H9 (cell line): ENCODE measurements around the gene TEX2. TPM values are rescaled to one million over a fixed set of nuclear protein-coding genes. Genes with fewer than 3 reads are reported as not detected.

Source experiments
- DNase-seq: peaks from one replicate; pipeline ENCODE4 v3.0.0-alpha.2; 2017
- H2AFZ ChIP-seq: one replicate; pipeline ENCODE4 v1.6.1; 2013; ENCODE audit warnings: mild to moderate bottlenecking, low read length, control low read depth, moderate library complexity
- H2AK5ac ChIP-seq: 2 replicates; pipeline ENCODE4 v1.6.1; 2013; ENCODE audit warnings: low read length, control low read depth, mixed read lengths; ENCODE audit not compliant: insufficient read length
- H2BK120ac ChIP-seq: one replicate; pipeline ENCODE4 v1.6.1; 2013; ENCODE audit warnings: low read depth, mild to moderate bottlenecking, low read length, control low read depth, inconsistent platforms; ENCODE audit not compliant: poor library complexity, severe bottlenecking
- H2BK12ac ChIP-seq: 2 replicates; pipeline ENCODE4 v1.6.1; 2013; ENCODE audit warnings: low read length, control low read depth, mixed read lengths, low read depth; ENCODE audit not compliant: insufficient read length
- H2BK15ac ChIP-seq: 2 replicates; pipeline ENCODE4 v1.6.1; 2013; ENCODE audit warnings: low read depth, low read length, control low read depth
- H2BK20ac ChIP-seq: one replicate; pipeline ENCODE4 v1.6.1; 2013; ENCODE audit warnings: low read depth, mild to moderate bottlenecking, low read length, control low read depth, inconsistent platforms; ENCODE audit not compliant: poor library complexity, severe bottlenecking
- H2BK5ac ChIP-seq: 2 replicates; pipeline ENCODE4 v1.6.1; 2013; ENCODE audit warnings: low read length, control low read depth, mixed read lengths; ENCODE audit not compliant: insufficient read length
- H3K14ac ChIP-seq: 2 replicates; pipeline ENCODE4 v1.6.1; 2013; ENCODE audit warnings: low read length, control low read depth; ENCODE audit not compliant: insufficient read depth
- H3K18ac ChIP-seq: 2 replicates; pipeline ENCODE4 v1.6.1; 2013; ENCODE audit warnings: low read depth, mild to moderate bottlenecking, mixed read lengths, low read length, control low read depth; ENCODE audit not compliant: insufficient read length
- H3K23ac ChIP-seq: 2 replicates; pipeline ENCODE4 v1.6.1; 2013; ENCODE audit warnings: low read length, control low read depth, mixed read lengths, low read depth; ENCODE audit not compliant: insufficient read length
- H3K23me2 ChIP-seq: 2 replicates; pipeline ENCODE4 v1.6.1; 2013; ENCODE audit warnings: low read depth, mild to moderate bottlenecking, mixed read lengths, low read length, control low read depth; ENCODE audit not compliant: insufficient read length, poor library complexity, severe bottlenecking
- H3K27ac ChIP-seq: 2 replicates; pipeline ENCODE4 v1.5.1; 2013; ENCODE audit warnings: low read length, control low read depth, mixed read lengths, low read depth; ENCODE audit not compliant: insufficient read length
- H3K27me3 ChIP-seq: 2 replicates; pipeline ENCODE4 v1.6.1; 2013; ENCODE audit warnings: low read length, control low read depth, inconsistent platforms; ENCODE audit not compliant: insufficient read depth
- H3K4ac ChIP-seq: 2 replicates; pipeline ENCODE4 v1.6.1; 2013; ENCODE audit warnings: low read depth, mild to moderate bottlenecking, control low read depth, inconsistent platforms, low read length, moderate library complexity
- H3K4me1 ChIP-seq: 2 replicates; pipeline ENCODE4 v1.6.1; 2013; ENCODE audit warnings: low read length, control low read depth, inconsistent platforms; ENCODE audit not compliant: insufficient read depth
- H3K4me2 ChIP-seq: 2 replicates; pipeline ENCODE4 v1.6.1; 2013; ENCODE audit warnings: low read length, control low read depth, mixed read lengths; ENCODE audit not compliant: insufficient read length, insufficient read depth
- H3K56ac ChIP-seq: 2 replicates; pipeline ENCODE4 v1.6.1; 2013; ENCODE audit warnings: low read depth, mild to moderate bottlenecking, mixed read lengths, low read length, control low read depth; ENCODE audit not compliant: insufficient read length
- H3K79me1 ChIP-seq: 2 replicates; pipeline ENCODE4 v1.6.1; 2013; ENCODE audit warnings: low read depth, mild to moderate bottlenecking, moderate library complexity, low read length, control low read depth, inconsistent platforms; ENCODE audit not compliant: insufficient read depth, poor library complexity, severe bottlenecking
- H3K79me2 ChIP-seq: 2 replicates; pipeline ENCODE4 v1.6.1; 2013; ENCODE audit warnings: low read length, control low read depth, inconsistent platforms; ENCODE audit not compliant: insufficient read depth
- H3K9ac ChIP-seq: 2 replicates; pipeline ENCODE4 v1.6.1; 2013; ENCODE audit warnings: low read length, control low read depth, mixed read lengths; ENCODE audit not compliant: insufficient read length; ENCODE audit errors: extremely low read depth
- H3K9me3 ChIP-seq: one replicate; pipeline ENCODE4 v1.6.1; 2013; ENCODE audit warnings: low read depth, low read length, inconsistent platforms; ENCODE audit not compliant: control insufficient read depth
- H3T11ph ChIP-seq: one replicate; pipeline ENCODE4 v1.6.1; 2013; ENCODE audit warnings: mild to moderate bottlenecking, low read length, control low read depth, inconsistent platforms
- H4K20me1 ChIP-seq: one replicate; pipeline ENCODE4 v1.6.1; 2013; ENCODE audit not compliant: control insufficient read depth, insufficient read length, insufficient read depth
- H4K5ac ChIP-seq: 2 replicates; pipeline ENCODE4 v1.6.1; 2013; ENCODE audit warnings: low read depth, mild to moderate bottlenecking, mixed read lengths, low read length, control low read depth; ENCODE audit not compliant: insufficient read length
- H4K8ac ChIP-seq: replicated peaks from 2 replicates; pipeline ENCODE4 v1.6.1; 2013; ENCODE audit warnings: low read length, control low read depth, mixed read lengths, low read depth; ENCODE audit not compliant: insufficient read length
- H4K91ac ChIP-seq: 2 replicates; pipeline ENCODE4 v1.6.1; 2013; ENCODE audit warnings: low read depth, mild to moderate bottlenecking, moderate library complexity, mixed read lengths, low read length, control low read depth; ENCODE audit not compliant: insufficient read length
- H3K27ac Mint-ChIP-seq, 3 experiments: 2 replicates in 2 of 3; 3 replicates in 1 of 3; pipeline ENCODE4 v1.8.0; 2020 to 2021; ENCODE audit warnings: mixed read lengths in 3 of 3, mild to moderate bottlenecking in 1 of 3, moderate library complexity in 1 of 3
- H3K27me3 Mint-ChIP-seq: 2 replicates; pipeline ENCODE4 v1.8.0; 2021; ENCODE audit warnings: low read depth, mild to moderate bottlenecking, moderate library complexity, mixed read lengths
- H3K36me3 Mint-ChIP-seq, 3 experiments: 2 replicates in 2 of 3; 3 replicates in 1 of 3; pipeline ENCODE4 v1.8.0; 2020 to 2021; ENCODE audit warnings: low read depth in 3 of 3, mixed read lengths in 3 of 3; ENCODE audit not compliant: insufficient read depth in 1 of 3
- H3K4me1 Mint-ChIP-seq, 2 experiments: 2 replicates each; pipeline ENCODE4 v1.8.0; 2020; ENCODE audit warnings: mixed read lengths in 2 of 2
- H3K4me3 Mint-ChIP-seq, 2 experiments: 2 replicates in 1 of 2; 3 replicates in 1 of 2; pipeline ENCODE4 v1.8.0; 2020 to 2021; ENCODE audit warnings: mild to moderate bottlenecking in 2 of 2, mixed read lengths in 2 of 2, moderate library complexity in 1 of 2
- H3K9me3 Mint-ChIP-seq, 2 experiments: 2 replicates in 1 of 2; 3 replicates in 1 of 2; pipeline ENCODE4 v1.8.0; 2020; ENCODE audit warnings: mild to moderate bottlenecking in 2 of 2, mixed read lengths in 2 of 2, moderate library complexity in 1 of 2
- CTCF ChIP-seq: fragments of 200-600 bp; sonication (generic); conservative IDR thresholded peaks from 3 replicates; pipeline ENCODE4 v1.8.0; 2021; ENCODE audit warnings: antibody characterized with exemption, mild to moderate bottlenecking
- WGBS: extraction: QIAGEN DNeasy Blood & Tissue Kit; methylation state at CpG from one replicate; pipeline ENCODE4 v1.1.7; 2013; ENCODE audit warnings: missing lambda C conversion rate, low lambda C conversion rate, mixed read lengths; ENCODE audit not compliant: insufficient read length; ENCODE audit errors: extremely low coverage; 5-methylcytosine and 5-hydroxymethylcytosine counted together
- total RNA-seq: library from RNA; stranded (reverse); gene quantifications from 2 replicates; pipeline ENCODE4 v1.2.1, GENCODE V29; 2021

TEX2 gene
- total RNA-seq, 1 experiment from 2014 or later, result 12.2 TPM

DNA sequence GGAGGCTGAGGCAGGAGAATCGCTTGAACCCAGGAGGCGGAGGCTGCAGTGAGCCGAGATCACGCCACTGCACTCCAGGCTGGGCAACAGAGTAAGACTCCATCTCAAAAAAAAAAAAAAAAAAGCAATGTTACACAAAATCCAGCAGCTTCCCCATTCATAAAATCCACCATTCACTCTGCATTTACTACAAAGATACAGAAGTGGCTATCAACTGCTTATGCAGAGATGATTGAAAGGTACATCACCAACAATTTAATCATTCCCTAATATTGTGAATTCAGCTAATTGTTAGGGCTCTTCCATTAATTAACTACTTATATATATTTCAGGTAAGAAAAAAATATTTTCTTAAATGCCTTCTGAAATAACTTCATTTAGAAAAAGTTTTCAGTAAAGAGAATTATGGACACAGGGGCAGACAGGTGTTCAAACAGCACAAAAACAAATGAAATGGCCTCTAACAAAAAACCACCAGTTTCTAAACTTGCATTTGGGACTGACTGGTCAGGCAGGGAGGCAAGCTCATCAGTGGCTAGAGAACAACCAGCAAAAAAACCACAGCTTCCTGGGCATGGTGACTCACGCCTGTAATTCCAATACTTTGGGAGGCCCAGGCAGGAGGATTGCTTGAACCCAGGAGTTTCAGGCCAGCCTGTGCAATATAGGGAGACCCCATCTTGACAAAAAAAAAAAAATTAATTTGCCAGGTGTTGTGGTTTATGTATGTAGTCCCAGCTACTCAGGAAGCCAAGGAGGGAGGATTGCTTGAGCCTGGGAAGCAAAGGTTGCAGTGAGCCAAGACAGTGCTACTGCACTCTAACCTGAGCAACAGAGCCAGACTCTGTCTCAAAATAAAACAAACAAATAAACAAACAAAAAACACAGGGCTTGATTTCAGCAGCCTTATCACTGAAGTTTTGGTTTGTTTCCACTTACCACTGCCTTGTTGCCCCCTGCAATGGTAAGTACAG is 159.4 kb downstream of the TEX2 start:
- H2BK12ac ChIP-seq, result no peak overlapping the region
- H3K14ac ChIP-seq, result no peak overlapping the region
- no peaks in the 10 kb centered on the region for H3K27me3 ChIP-seq
- Mint-ChIP-seq H3K4me3 (no peak overlapping the region), H3K36me3 (no peaks in the 10 kb centered on the region), H3K27ac (no peak overlapping the region), H3K27me3 (no peaks in the 10 kb centered on the region), H3K4me1 (no peaks in the 10 kb centered on the region; a peak in 1 of 4 replicates), H3K9me3 (no peaks in the 10 kb centered on the region)
- no peak overlapping the region for H2AFZ ChIP-seq
- no peak overlapping the region for H3K18ac ChIP-seq
- no peak overlapping the region for H4K8ac ChIP-seq
- H2BK120ac ChIP-seq, result no peak overlapping the region
- no peak overlapping the region for H3K27ac ChIP-seq
- H3K4me1 ChIP-seq, result no peaks in the 10 kb centered on the region
- H3K79me1 ChIP-seq, result no peaks in the 10 kb centered on the region
- no peak for TF ChIP-seq CTCF
- no peak overlapping the region for H3K23ac ChIP-seq
- H2AK5ac ChIP-seq, result no peak overlapping the region
- H4K20me1 ChIP-seq, result no peaks in the 10 kb centered on the region
- WGBS, result no CpG with 5 or more reads among the region's 5 CpGs
- no peaks in the 10 kb centered on the region for H3K9me3 ChIP-seq
- H3K4ac ChIP-seq, result no peak overlapping the region
- no peak overlapping the region for H3T11ph ChIP-seq
- H3K23me2 ChIP-seq, result no peaks in the 10 kb centered on the region
- H3K9ac ChIP-seq, result no peak overlapping the region
- no peaks in the 10 kb centered on the region for H3K79me2 ChIP-seq
- no peak for DNase-seq
- no peak overlapping the region for H3K56ac ChIP-seq
- H3K4me2 ChIP-seq, result no peak overlapping the region
- no peak overlapping the region for H2BK5ac ChIP-seq
- no peak overlapping the region for H4K91ac ChIP-seq
- no peak overlapping the region for H4K5ac ChIP-seq
- H2BK20ac ChIP-seq, result no peak overlapping the region
- no peak overlapping the region for H2BK15ac ChIP-seq
